Measurements from ENCODE around the gene UBAP2L.

- no peak for TF ChIP-seq CTCF (IDR thresholded peaks at IDR 0.05)
- TF ChIP-seq POLR2A (IDR thresholded peaks at IDR 0.05): no peak
Measured at GRCh38 chr1:154256686-154257085, 35.9 kb downstream of the UBAP2L start.

Data from thyroid gland (tissue), 4 donors.